Neural cell (in vitro differentiated cells): ENCODE data around the gene AKR1C3. TPM values are rescaled to one million over a fixed set of nuclear protein-coding genes. Genes with fewer than 3 reads are reported as not detected.

Source experiments
- H2AFZ ChIP-seq: fragments of 200-600, 300-800 bp; sonication (generic), shearing (Covaris generic); 2 replicates; pipeline ENCODE4 v1.6.0; 2014; ENCODE audit warnings: low read depth, mild to moderate bottlenecking, antibody characterized with exemption, low read length, moderate library complexity
- H3F3A ChIP-seq: fragments of 200-600 bp; shearing (Covaris generic); 2 replicates; pipeline ENCODE4 v1.6.1; 2016; ENCODE audit warnings: mild to moderate bottlenecking, moderate library complexity, mixed read lengths, antibody characterized with exemption, low read length; ENCODE audit not compliant: insufficient read depth, poor library complexity, severe bottlenecking
- H3K27ac ChIP-seq: fragments of 200-600, 300-800 bp; sonication (generic), shearing (Covaris generic); 2 replicates; pipeline ENCODE4 v1.5.1; 2014; ENCODE audit warnings: mild to moderate bottlenecking, low read length, moderate library complexity
- H3K27me3 ChIP-seq: fragments of 300-800, 200-600 bp; sonication (generic), shearing (Covaris generic); 2 replicates; pipeline ENCODE4 v1.6.0; 2014; ENCODE audit warnings: mild to moderate bottlenecking, low read depth, low read length, moderate library complexity; ENCODE audit not compliant: insufficient read depth
- H3K36me3 ChIP-seq: fragments of 300-800, 200-600 bp; sonication (generic), shearing (Covaris generic); 2 replicates; pipeline ENCODE4 v1.5.1; 2014; ENCODE audit warnings: mild to moderate bottlenecking, antibody characterized with exemption, low read length, moderate library complexity; ENCODE audit not compliant: insufficient read depth
- H3K4me2 ChIP-seq: fragments of 300-800, 200-600 bp; sonication (generic), shearing (Covaris generic); 2 replicates; pipeline ENCODE4 v1.6.0; 2014; ENCODE audit warnings: mild to moderate bottlenecking, low read length
- H3K4me3 ChIP-seq: fragments of 300-800, 200-600 bp; sonication (generic), shearing (Covaris generic); 2 replicates; pipeline ENCODE4 v1.5.1; 2014; ENCODE audit warnings: mild to moderate bottlenecking, low read length, moderate library complexity
- H3K79me2 ChIP-seq: fragments of 200-600 bp; shearing (Covaris generic); replicated peaks from 2 replicates; pipeline ENCODE4 v1.6.0; 2014; ENCODE audit warnings: mild to moderate bottlenecking, low read length, moderate library complexity; ENCODE audit not compliant: insufficient read depth
- H3K9ac ChIP-seq: fragments of 300-800, 200-600 bp; sonication (generic), shearing (Covaris generic); 2 replicates; pipeline ENCODE4 v1.6.1; 2016; ENCODE audit warnings: mild to moderate bottlenecking, low read length, mixed read lengths
- H3K9me2 ChIP-seq: fragments of 200-600 bp; shearing (Covaris generic); 2 replicates; pipeline ENCODE4 v1.6.1; 2016; ENCODE audit warnings: mild to moderate bottlenecking, low read length, mixed read lengths; ENCODE audit not compliant: insufficient read depth
- H3K9me3 ChIP-seq: fragments of 200-600, 300-800 bp; sonication (generic), shearing (Covaris generic); 2 replicates; pipeline ENCODE4 v1.6.1; 2016; ENCODE audit warnings: mild to moderate bottlenecking, mixed run types, low read length, moderate library complexity, mixed read lengths
- H4K20me1 ChIP-seq: fragments of 200-600 bp; shearing (Covaris generic); 2 replicates; pipeline ENCODE4 v1.6.1; 2016; ENCODE audit warnings: mild to moderate bottlenecking, mixed run types; ENCODE audit not compliant: insufficient read depth
- CTCF ChIP-seq: fragments of 450-650 bp; IDR thresholded peaks from 2 replicates; pipeline ENCODE4 v1.5.1; 2014; ENCODE audit warnings: antibody characterized with exemption, mild to moderate bottlenecking, moderate library complexity; ENCODE audit not compliant: poor library complexity, severe bottlenecking
- EP300 ChIP-seq: fragments of 450-650 bp; conservative IDR thresholded peaks from 2 replicates; pipeline ENCODE4 v1.6.1; 2014; ENCODE audit warnings: antibody characterized with exemption, mild to moderate bottlenecking, moderate library complexity; ENCODE audit not compliant: poor library complexity, severe bottlenecking
- EZH2 ChIP-seq: fragments of 200-600, 300-800 bp; shearing (Covaris generic), sonication (generic); IDR thresholded peaks from 2 replicates; pipeline ENCODE4 v1.6.1; 2014; ENCODE audit warnings: antibody characterized with exemption, low read length, borderline replicate concordance, mild to moderate bottlenecking; ENCODE audit not compliant: insufficient read depth, poor library complexity, severe bottlenecking
- MXI1 ChIP-seq: fragments of 450-650 bp; conservative IDR thresholded peaks from 2 replicates; pipeline ENCODE4 v1.6.1; 2014; ENCODE audit warnings: antibody characterized with exemption, mild to moderate bottlenecking; ENCODE audit not compliant: poor library complexity, severe bottlenecking
- POLR2AphosphoS5 ChIP-seq: IDR thresholded peaks from 2 replicates; pipeline ENCODE4 v1.6.1; 2012
- RAD21 ChIP-seq: fragments of 450-650 bp; conservative IDR thresholded peaks from 2 replicates; pipeline ENCODE4 v1.6.1; 2014; ENCODE audit warnings: antibody characterized with exemption, mild to moderate bottlenecking, moderate library complexity
- REST ChIP-seq: IDR thresholded peaks from 2 replicates; pipeline ENCODE4 v1.6.1; 2012; ENCODE audit warnings: borderline replicate concordance
- SMC3 ChIP-seq: fragments of 450-650 bp; conservative IDR thresholded peaks from 2 replicates; pipeline ENCODE4 v1.6.1; 2014; ENCODE audit warnings: antibody characterized with exemption, mild to moderate bottlenecking, moderate library complexity; ENCODE audit not compliant: poor library complexity
- TAF1 ChIP-seq: IDR thresholded peaks from 2 replicates; pipeline ENCODE4 v1.6.1; 2012; ENCODE audit warnings: low read depth
- polyA plus RNA-seq: library from polyadenylated mRNA; depleted of rRNA; stranded (reverse); fragments of >200 nt; gene quantifications from 2 replicates; pipeline ENCODE4 v1.2.3, GENCODE V29; 2014

Gene AKR1C3
- polyA plus RNA-seq, 1 donor from 2014 or later, result 2.7 TPM

- no peaks in the 10 kb centered on the region for H4K20me1 ChIP-seq
- H2AFZ ChIP-seq, result no peak overlapping the region
- no peaks in the 10 kb centered on the region for H3K27me3 ChIP-seq
- no peak for TF ChIP-seq MXI1
- TF ChIP-seq EP300, result no peak
- no peak for TF ChIP-seq REST
- no peak for TF ChIP-seq POLR2AphosphoS5
- TF ChIP-seq EZH2, result no peak
- TF ChIP-seq CTCF, result no peak
- TF ChIP-seq TAF1, result no peak
- no peak for TF ChIP-seq RAD21
- H3K9me2 ChIP-seq, result no peaks in the 10 kb centered on the region
- no peaks in the 10 kb centered on the region for H3K9me3 ChIP-seq
- no peaks in the 10 kb centered on the region for H3F3A ChIP-seq
- no peak overlapping the region for H3K27ac ChIP-seq
- H3K4me3 ChIP-seq, result no peak overlapping the region
- no peaks in the 10 kb centered on the region for H3K79me2 ChIP-seq
- no peak overlapping the region for H3K4me2 ChIP-seq
- no peak overlapping the region for H3K9ac ChIP-seq
- no peaks in the 10 kb centered on the region for H3K36me3 ChIP-seq
Measured at GRCh38 chr10:5148678-5149032, 54.4 kb downstream of the AKR1C3 start.

GRCh38 chr10:5151076-5151475, 56.9 kb downstream of the AKR1C3 start:
- no peak overlapping the region for H3K4me2 ChIP-seq
- TF ChIP-seq REST (no peak), EP300 (no peak), POLR2AphosphoS5 (no peak), CTCF (no peak), EZH2 (no peak), RAD21 (no peak), TAF1 (no peak), MXI1 (no peak), SMC3 (no peak)
- no peaks in the 10 kb centered on the region for H3K9me2 ChIP-seq
- H3K27me3 ChIP-seq, result no peaks in the 10 kb centered on the region
- H2AFZ ChIP-seq, result no peak overlapping the region
- H3K4me3 ChIP-seq, result no peak overlapping the region
- no peaks in the 10 kb centered on the region for H3F3A ChIP-seq
- no peak overlapping the region for H3K9ac ChIP-seq
- no peaks in the 10 kb centered on the region for H3K36me3 ChIP-seq
- H3K79me2 ChIP-seq, result no peaks in the 10 kb centered on the region
- H3K9me3 ChIP-seq, result no peaks in the 10 kb centered on the region
- H4K20me1 ChIP-seq, result no peaks in the 10 kb centered on the region
- H3K27ac ChIP-seq, result no peak overlapping the region
